H1 (cell line): Measurements from ENCODE around the gene SHCBP1L. TPM values are rescaled to one million over a fixed set of nuclear protein-coding genes. Genes with fewer than 3 reads are reported as not detected.
"Not testable (repeated sequence)": the region's sequence is repeated elsewhere in the genome, so short reads cannot be mapped to it uniquely, and the experiment has no call there.

Experiments used
- CTCF ChIA-PET: fragments of 300-600 bp; sonication (Branson Sonifier 250); formaldehyde crosslinking; loops from one replicate; lab custom pipeline; 2021; ENCODE audit not compliant: partially characterized antibody; lab: Charles Lee
- POLR2A ChIA-PET: fragments of 300-600 bp; sonication (Branson Sonifier 250); formaldehyde crosslinking; loops from one replicate; lab custom pipeline; 2021; ENCODE audit warnings: inconsistent platforms; ENCODE audit not compliant: partially characterized antibody; lab: Charles Lee
- DNase-seq, 2 experiments: peaks; one replicate each; pipeline versions ENCODE4 v3.0.0 to v3.0.0-alpha.2; 2010 to 2022; ENCODE audit warnings: low spot score in 2 of 2, low read depth in 1 of 2, mixed read lengths in 1 of 2
- FAIRE-seq: peaks from 2 replicates; lab custom pipeline; 2011; peaks lifted over from hg19 to GRCh38; lab: Jason Lieb, UNC
- H2AFZ ChIP-seq: 2 replicates; pipeline ENCODE4 v1.8.1; 2012; ENCODE audit warnings: low read length, inconsistent platforms
- H2AK5ac ChIP-seq: 2 replicates; pipeline ENCODE4 v1.6.1; 2013; ENCODE audit warnings: low read depth, low read length
- H2BK120ac ChIP-seq: replicated peaks from 2 replicates; pipeline ENCODE3; 2013; ENCODE audit warnings: low read depth, low read length, inconsistent platforms
- H2BK12ac ChIP-seq: 2 replicates; pipeline ENCODE4 v1.6.1; 2013; ENCODE audit warnings: low read depth, low read length
- H2BK15ac ChIP-seq: 2 replicates; pipeline ENCODE4 v1.6.1; 2013; ENCODE audit warnings: low read length
- H2BK20ac ChIP-seq: 2 replicates; pipeline ENCODE4 v1.6.1; 2013; ENCODE audit warnings: low read length
- H2BK5ac ChIP-seq: 2 replicates; pipeline ENCODE4 v1.6.1; 2013; ENCODE audit warnings: low read depth, low read length
- H3K14ac ChIP-seq: 2 replicates; pipeline ENCODE4 v1.6.1; 2013; ENCODE audit warnings: inconsistent platforms; ENCODE audit not compliant: insufficient read length
- H3K18ac ChIP-seq: 2 replicates; pipeline ENCODE4 v1.6.1; 2013; ENCODE audit warnings: low read length; ENCODE audit errors: extremely low read depth
- H3K23ac ChIP-seq: 2 replicates; pipeline ENCODE4 v1.6.1; 2013; ENCODE audit warnings: inconsistent platforms; ENCODE audit not compliant: insufficient read length
- H3K23me2 ChIP-seq: 2 replicates; pipeline ENCODE4 v1.6.1; 2013; ENCODE audit warnings: low read depth, low read length
- H3K27ac ChIP-seq: 2 replicates; pipeline ENCODE4 v1.6.1; 2011; ENCODE audit warnings: low read depth, low read length, inconsistent platforms
- H3K27me3 ChIP-seq, 4 experiments: replicated peaks in 1 of 4; 1 replicate in 1 of 4; 2 replicates in 3 of 4; pipeline versions ENCODE4 v1.6.1 to v1.8.1; 2011 to 2013; ENCODE audit warnings: low read length in 3 of 4, mild to moderate bottlenecking in 3 of 4, inconsistent platforms in 2 of 4, mixed read lengths in 2 of 4, moderate library complexity in 1 of 4; ENCODE audit not compliant: control insufficient read depth in 3 of 4, insufficient read depth in 3 of 4; ENCODE audit errors: extremely low read depth in 1 of 4
- H3K36me3 ChIP-seq, 4 experiments: 2 replicates each; pipeline versions ENCODE4 v1.6.1 to v1.8.1; 2011 to 2013; ENCODE audit warnings: mild to moderate bottlenecking in 4 of 4, low read length in 3 of 4, moderate library complexity in 2 of 4, control low read depth in 1 of 4, inconsistent platforms in 1 of 4; ENCODE audit not compliant: insufficient read depth in 4 of 4, control insufficient read depth in 2 of 4
- H3K4ac ChIP-seq: replicated peaks from 2 replicates; pipeline ENCODE3; 2013; ENCODE audit warnings: low read length, low read depth, mixed read lengths, inconsistent platforms; ENCODE audit not compliant: insufficient read length
- H3K4me1 ChIP-seq, 4 experiments: replicated peaks in 1 of 4; 1 replicate in 1 of 4; 2 replicates in 3 of 4; pipeline versions ENCODE4 v1.6.1 to v1.8.1; 2011 to 2013; ENCODE audit warnings: low read length in 3 of 4, inconsistent platforms in 2 of 4, mixed read lengths in 1 of 4; ENCODE audit not compliant: insufficient read depth in 4 of 4, control insufficient read depth in 3 of 4
- H3K4me2 ChIP-seq, 2 experiments: 2 replicates each; pipeline versions ENCODE4 v1.6.1 to v1.8.1; 2011 to 2013; ENCODE audit warnings: low read depth in 2 of 2, low read length in 2 of 2, control low read depth in 1 of 2, inconsistent platforms in 1 of 2, mild to moderate bottlenecking in 1 of 2; ENCODE audit not compliant: insufficient read depth in 1 of 2
- H3K4me3 ChIP-seq, 4 experiments: fragments of 200-600, 300-600 bp in 1 of 4; sonication (generic), shearing (Covaris generic), sonication (Bioruptor Twin) in 1 of 4; 2 replicates each; pipeline versions ENCODE4 v1.5.1 to v1.8.1; 2011 to 2016; ENCODE audit warnings: low read length in 4 of 4, low read depth in 3 of 4, control low read depth in 2 of 4, inconsistent platforms in 2 of 4, mild to moderate bottlenecking in 2 of 4, mixed read lengths in 1 of 4, moderate library complexity in 1 of 4; ENCODE audit not compliant: insufficient read depth in 2 of 4; ENCODE audit errors: extremely low read depth in 1 of 4
- H3K56ac ChIP-seq: replicated peaks from 2 replicates; pipeline ENCODE3; 2013; ENCODE audit warnings: low read depth, mild to moderate bottlenecking, mixed read lengths, low read length, inconsistent platforms; ENCODE audit not compliant: insufficient read length
- H3K79me1 ChIP-seq: 2 replicates; pipeline ENCODE4 v1.6.1; 2013; ENCODE audit warnings: low read depth, low read length, control low read depth
- H3K79me2 ChIP-seq, 2 experiments: 2 replicates each; pipeline versions ENCODE4 v1.6.1 to v1.8.1; 2012 to 2013; ENCODE audit warnings: low read length in 2 of 2, mild to moderate bottlenecking in 2 of 2, inconsistent platforms in 1 of 2; ENCODE audit not compliant: insufficient read depth in 2 of 2, control insufficient read depth in 1 of 2
- H3K9ac ChIP-seq, 4 experiments: replicated peaks in 1 of 4; 1 replicate in 1 of 4; 2 replicates in 3 of 4; pipeline versions ENCODE4 v1.6.1 to v1.8.1; 2011 to 2013; ENCODE audit warnings: low read depth in 3 of 4, low read length in 3 of 4, control low read depth in 2 of 4, mild to moderate bottlenecking in 2 of 4, moderate library complexity in 2 of 4, inconsistent platforms in 1 of 4; ENCODE audit errors: extremely low read depth in 1 of 4
- H3K9me3 ChIP-seq, 2 experiments: 2 replicates each; pipeline versions ENCODE4 v1.6.1 to v1.8.1; 2012 to 2013; ENCODE audit warnings: mild to moderate bottlenecking in 2 of 2, moderate library complexity in 2 of 2, control low read depth in 1 of 2, inconsistent platforms in 1 of 2, low read depth in 1 of 2, low read length in 1 of 2, mixed read lengths in 1 of 2; ENCODE audit not compliant: insufficient read depth in 2 of 2
- H4K20me1 ChIP-seq, 2 experiments: replicated peaks in 1 of 2; 2 replicates each; pipeline versions ENCODE3 to v1.8.1; 2011 to 2013; ENCODE audit warnings: inconsistent platforms in 2 of 2, low read length in 2 of 2, mild to moderate bottlenecking in 1 of 2; ENCODE audit not compliant: insufficient read depth in 2 of 2, control insufficient read depth in 1 of 2
- H4K5ac ChIP-seq: 2 replicates; pipeline ENCODE4 v1.6.1; 2013; ENCODE audit warnings: low read length, low read depth, mixed read lengths, inconsistent platforms; ENCODE audit not compliant: insufficient read length
- H4K8ac ChIP-seq: 2 replicates; pipeline ENCODE4 v1.8.0; 2013; ENCODE audit warnings: mild to moderate bottlenecking, moderate library complexity, low read length, inconsistent platforms; ENCODE audit not compliant: insufficient read depth; ENCODE audit errors: extremely low read depth
- H4K91ac ChIP-seq: replicated peaks from 2 replicates; pipeline ENCODE3; 2013; ENCODE audit warnings: low read length, mixed read lengths, inconsistent platforms; ENCODE audit not compliant: insufficient read length
- WGBS, 2 experiments: shearing (Covaris generic) in 1 of 2; methylation state at CpG; one replicate each; pipeline versions ENCODE4 v1.1.6 to v1.1.7; 2013 to 2015; ENCODE audit warnings: low lambda C conversion rate in 2 of 2, mixed read lengths in 2 of 2, inconsistent platforms in 1 of 2, low coverage in 1 of 2, missing lambda C conversion rate in 1 of 2; ENCODE audit not compliant: insufficient replicate concordance in 2 of 2, insufficient coverage in 1 of 2, insufficient read length in 1 of 2; ENCODE audit errors: extremely low coverage in 1 of 2, missing lambda C conversion rate in 1 of 2; 5-methylcytosine and 5-hydroxymethylcytosine counted together
- polyA plus RNA-seq, 7 experiments: library from polyadenylated mRNA; depleted of rRNA in 3 of 7; stranded (reverse) in 5 of 7; unstranded in 2 of 7; fragments of >200 nt in 5 of 7; fragments of 200-250 nt in 2 of 7; gene quantifications; 1 replicate in 5 of 7; 2 replicates in 1 of 7; 4 replicates in 1 of 7; pipeline versions ENCODE4 v1.2.1 to v1.2.3, GENCODE V29; 2011 to 2013; ENCODE audit warnings: missing spikeins in 2 of 7, mixed read lengths in 2 of 7
- total RNA-seq: library from RNA; stranded (reverse); fragmentation: NEBNext Ultra II Directional; extraction: Animal tissue kit (Norgen Biotek cat#: 25700); gene quantifications from 2 replicates; pipeline ENCODE4 v1.2.1, GENCODE V29; 2021

The SHCBP1L gene
- total and polyA plus RNA-seq, 2 of the 8 experiments (the other 6 are each of a cell fraction or from before 2014, with no cell fraction given) = not detected

- not testable (repeated sequence) for H4K91ac ChIP-seq, H3K79me1 ChIP-seq, H3K4me2 ChIP-seq, H3K79me2 ChIP-seq, H3K18ac ChIP-seq, DNase-seq, H2BK5ac ChIP-seq, H3K4me3 ChIP-seq, H2BK12ac ChIP-seq, H2BK120ac ChIP-seq, H4K20me1 ChIP-seq, H3K56ac ChIP-seq, H4K5ac ChIP-seq, H2BK20ac ChIP-seq, H3K4me1 ChIP-seq, H4K8ac ChIP-seq, FAIRE-seq, H3K9ac ChIP-seq, H2AFZ ChIP-seq, H3K36me3 ChIP-seq, H3K4ac ChIP-seq, H3K27ac ChIP-seq, H2BK15ac ChIP-seq, H3K9me3 ChIP-seq, H3K23ac ChIP-seq, H3K23me2 ChIP-seq, H2AK5ac ChIP-seq, H3K14ac ChIP-seq, H3K27me3 ChIP-seq
- POLR2A ChIA-PET = interaction anchor here (0.6 to 8.8 kb wide), 2 partner anchors 12 to 59 kb away, joined by 4 to 52 read pairs; no protein-coding TSS in a partner anchor
- CTCF ChIA-PET = interaction anchor here (1.1 to 2.0 kb wide), 3 partner anchors 8 to 721 kb away, joined by 3 to 6 read pairs (median 4); no protein-coding TSS in a partner anchor
- WGBS, 2 experiments = 81% methylated on average over 5 of the region's 5 CpGs; no CpG with 5 or more reads in 1 of the 2 experiments
These were observed 51.0 kb downstream of the SHCBP1L start for GRCh38 chr1:182901946-182902345.
